Progenitor cell of endocrine pancreas (in vitro differentiated cells): ENCODE results near the gene RGP1. TPM values are rescaled to one million over a fixed set of nuclear protein-coding genes. Genes with fewer than 3 reads are reported as not detected.

ENCODE experiments used
- DNase-seq: peaks from one replicate; pipeline ENCODE4 v3.0.0; 2021; ENCODE audit warnings: low spot score; ENCODE audit not compliant: unreplicated experiment
- H3K27ac Mint-ChIP-seq: 2 replicates; pipeline ENCODE4 v1.8.0; 2021; ENCODE audit warnings: mild to moderate bottlenecking, moderate library complexity, mixed read lengths
- H3K27me3 Mint-ChIP-seq: 2 replicates; pipeline ENCODE4 v1.8.0; 2021; ENCODE audit warnings: mixed read lengths
- H3K36me3 Mint-ChIP-seq: 2 replicates; pipeline ENCODE4 v1.8.0; 2022; ENCODE audit warnings: mixed read lengths; ENCODE audit not compliant: insufficient read depth
- H3K4me1 Mint-ChIP-seq: 2 replicates; pipeline ENCODE4 v1.8.0; 2021; ENCODE audit warnings: low read depth, mixed read lengths
- H3K4me3 Mint-ChIP-seq: 2 replicates; pipeline ENCODE4 v1.8.0; 2021; ENCODE audit warnings: low read depth, mild to moderate bottlenecking, moderate library complexity, mixed read lengths
- H3K9me3 Mint-ChIP-seq: 2 replicates; pipeline ENCODE4 v1.8.0; 2021; ENCODE audit warnings: low read depth, mixed read lengths
- total RNA-seq: library from RNA; stranded (reverse); gene quantifications from 2 replicates; pipeline ENCODE4 v1.2.1, GENCODE V29; 2021
- TF ChIP-seq, protein P1 (sequence below): fragments of 200-600 bp; sonication (generic); IDR thresholded peaks from one replicate; pipeline ENCODE4 v1.5.0; 2021; ENCODE audit warnings: antibody characterized with exemption, mild to moderate bottlenecking; ENCODE audit not compliant: unreplicated experiment

Gene RGP1
- total RNA-seq, 1 donor from 2014 or later: 40.0 TPM

DNA sequence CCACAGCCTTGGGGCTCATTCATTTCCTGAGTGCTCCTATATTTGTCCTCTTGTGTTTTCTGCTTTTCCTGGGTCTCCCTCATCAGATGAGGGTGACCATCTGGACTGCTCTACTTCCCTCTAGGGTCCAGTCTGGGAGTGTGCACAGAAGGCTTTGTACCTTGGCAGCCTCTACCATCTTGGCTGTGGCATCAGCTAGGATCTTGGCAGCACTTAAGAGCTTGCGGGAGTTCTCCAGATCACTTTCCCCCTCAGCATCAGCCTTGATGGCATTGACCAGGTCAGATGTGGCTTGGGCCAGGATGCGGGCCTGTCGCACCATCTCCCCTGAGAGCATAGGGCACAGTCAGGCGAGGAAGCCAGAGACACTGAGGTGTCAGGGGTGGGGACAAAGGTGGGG lies 32.9 kb upstream of the RGP1 start:
- H3K36me3 Mint-ChIP-seq: peaks cover 21% of the 10 kb centered on the region
- DNase-seq: no peak
- H3K9me3 Mint-ChIP-seq: no peaks in the 10 kb centered on the region
- H3K27ac Mint-ChIP-seq: no peak overlapping the region
- no peaks in the 10 kb centered on the region for H3K4me1 Mint-ChIP-seq
- no peak overlapping the region for H3K4me3 Mint-ChIP-seq
- TF ChIP-seq, protein P1, sequence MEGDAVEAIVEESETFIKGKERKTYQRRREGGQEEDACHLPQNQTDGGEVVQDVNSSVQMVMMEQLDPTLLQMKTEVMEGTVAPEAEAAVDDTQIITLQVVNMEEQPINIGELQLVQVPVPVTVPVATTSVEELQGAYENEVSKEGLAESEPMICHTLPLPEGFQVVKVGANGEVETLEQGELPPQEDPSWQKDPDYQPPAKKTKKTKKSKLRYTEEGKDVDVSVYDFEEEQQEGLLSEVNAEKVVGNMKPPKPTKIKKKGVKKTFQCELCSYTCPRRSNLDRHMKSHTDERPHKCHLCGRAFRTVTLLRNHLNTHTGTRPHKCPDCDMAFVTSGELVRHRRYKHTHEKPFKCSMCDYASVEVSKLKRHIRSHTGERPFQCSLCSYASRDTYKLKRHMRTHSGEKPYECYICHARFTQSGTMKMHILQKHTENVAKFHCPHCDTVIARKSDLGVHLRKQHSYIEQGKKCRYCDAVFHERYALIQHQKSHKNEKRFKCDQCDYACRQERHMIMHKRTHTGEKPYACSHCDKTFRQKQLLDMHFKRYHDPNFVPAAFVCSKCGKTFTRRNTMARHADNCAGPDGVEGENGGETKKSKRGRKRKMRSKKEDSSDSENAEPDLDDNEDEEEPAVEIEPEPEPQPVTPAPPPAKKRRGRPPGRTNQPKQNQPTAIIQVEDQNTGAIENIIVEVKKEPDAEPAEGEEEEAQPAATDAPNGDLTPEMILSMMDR: no peak
- H3K27me3 Mint-ChIP-seq: no peaks in the 10 kb centered on the region

DNA sequence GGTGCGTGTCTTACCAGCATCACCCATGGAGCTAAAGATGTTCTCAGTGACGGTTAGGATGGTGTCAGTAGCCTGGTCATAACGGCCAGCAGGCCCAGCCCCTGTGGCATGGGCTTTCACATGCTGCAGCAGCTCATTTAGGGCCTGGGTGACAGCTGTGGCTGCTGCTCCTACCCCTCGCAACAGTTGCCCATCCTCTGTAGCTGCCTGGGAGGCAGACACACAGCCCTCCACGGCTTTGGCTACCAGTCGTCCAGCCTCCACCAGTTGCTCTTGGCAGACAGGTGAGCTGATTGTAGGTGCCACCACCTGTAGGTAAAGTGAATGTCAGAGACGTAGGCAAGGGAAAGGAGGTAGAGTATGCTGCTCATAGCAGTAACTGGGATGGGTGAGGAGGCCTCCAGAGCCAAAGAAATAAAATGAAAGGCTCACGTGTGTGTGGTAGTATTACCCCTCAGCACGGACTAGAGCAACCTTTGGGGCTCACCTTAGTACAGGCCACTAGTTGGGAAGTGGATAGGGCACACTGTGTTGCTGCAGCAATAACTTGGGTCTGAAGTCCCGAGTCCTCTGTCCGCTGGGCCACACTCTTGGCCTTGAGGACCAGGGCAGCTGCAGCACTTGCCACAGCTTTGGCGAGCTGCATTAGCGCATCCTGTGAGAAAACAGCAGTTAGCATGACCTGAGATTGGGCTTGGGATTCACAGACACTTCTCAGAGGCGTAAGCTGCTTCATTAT lies 31.8 kb upstream of the RGP1 start:
- no peak overlapping the region for H3K27ac Mint-ChIP-seq
- no peak overlapping the region for H3K4me3 Mint-ChIP-seq
- H3K9me3 Mint-ChIP-seq: no peaks in the 10 kb centered on the region
- H3K36me3 Mint-ChIP-seq: peaks cover 30% of the 10 kb centered on the region
- TF ChIP-seq, protein P1: no peak
- H3K27me3 Mint-ChIP-seq: no peaks in the 10 kb centered on the region
- no peaks in the 10 kb centered on the region for H3K4me1 Mint-ChIP-seq
- DNase-seq: no peak

DNA sequence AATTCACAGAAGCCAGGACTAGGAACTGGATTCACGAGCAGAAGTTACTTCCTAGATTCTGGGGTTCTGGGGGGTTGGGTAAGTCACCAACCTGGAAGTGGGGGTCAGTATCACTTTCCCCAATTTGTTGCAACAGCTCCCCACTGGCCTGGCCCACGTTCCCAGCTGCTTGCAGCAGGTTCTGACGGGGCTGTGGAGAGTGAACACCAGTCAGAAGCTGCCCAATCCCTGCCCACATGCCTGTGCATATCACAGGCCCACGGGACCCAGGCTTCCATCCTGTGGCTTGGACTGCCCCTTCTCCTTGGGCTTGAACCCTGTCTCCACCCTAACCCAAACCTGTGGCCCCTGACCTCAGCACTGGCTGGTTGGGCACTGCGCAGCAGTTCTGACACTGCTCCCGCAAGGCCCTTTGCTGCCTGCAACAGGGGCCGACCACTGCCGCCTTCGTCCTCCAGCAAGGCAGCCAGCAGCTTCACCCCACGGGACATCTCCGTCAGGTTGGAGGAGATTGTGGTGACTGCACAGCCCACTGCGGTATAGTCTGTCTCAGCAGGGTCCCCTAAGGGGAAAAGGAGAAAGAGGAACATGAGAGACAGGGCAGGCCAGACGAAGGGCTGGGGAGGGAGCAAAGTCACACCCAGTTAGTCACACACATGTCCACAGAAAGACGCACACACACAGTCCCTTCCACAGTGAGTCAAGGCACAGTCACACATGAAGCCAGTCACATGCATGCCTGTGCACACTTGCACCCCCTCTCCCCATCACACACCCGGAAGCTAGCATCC lies 30.2 kb upstream of the RGP1 start:
- Mint-ChIP-seq H3K4me1 (no peaks in the 10 kb centered on the region), H3K27me3 (no peaks in the 10 kb centered on the region), H3K9me3 (no peaks in the 10 kb centered on the region), H3K36me3 (peaks cover 29% of the 10 kb centered on the region), H3K27ac (no peak overlapping the region), H3K4me3 (no peak overlapping the region)
- no peak for DNase-seq
- TF ChIP-seq, protein P1: no peak

DNA sequence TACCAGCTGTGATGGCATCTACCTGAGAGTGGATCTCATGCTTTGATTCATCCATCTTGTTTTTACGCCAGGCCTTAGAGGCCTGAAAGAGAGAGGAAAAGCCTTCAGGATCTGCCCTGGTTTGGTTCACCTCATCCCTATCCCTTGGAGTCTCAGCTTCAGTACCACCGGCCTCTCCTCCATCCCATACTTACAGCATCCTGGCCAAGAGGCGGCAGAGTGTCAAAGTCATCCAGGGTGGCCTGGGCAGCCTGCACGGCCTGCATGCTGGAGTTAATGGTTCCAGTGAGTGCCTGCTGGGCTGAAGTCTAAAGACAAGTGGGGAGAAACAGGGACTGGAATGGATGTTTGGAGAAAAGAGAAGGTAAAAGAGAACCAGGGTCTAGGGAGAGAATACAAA lies 29.5 kb upstream of the RGP1 start:
- TF ChIP-seq, protein P1: no peak
- Mint-ChIP-seq H3K4me3 (no peak overlapping the region), H3K4me1 (no peaks in the 10 kb centered on the region), H3K9me3 (no peaks in the 10 kb centered on the region), H3K27ac (no peak overlapping the region), H3K27me3 (no peaks in the 10 kb centered on the region), H3K36me3 (peaks cover 30% of the 10 kb centered on the region)
- DNase-seq: no peak

DNA sequence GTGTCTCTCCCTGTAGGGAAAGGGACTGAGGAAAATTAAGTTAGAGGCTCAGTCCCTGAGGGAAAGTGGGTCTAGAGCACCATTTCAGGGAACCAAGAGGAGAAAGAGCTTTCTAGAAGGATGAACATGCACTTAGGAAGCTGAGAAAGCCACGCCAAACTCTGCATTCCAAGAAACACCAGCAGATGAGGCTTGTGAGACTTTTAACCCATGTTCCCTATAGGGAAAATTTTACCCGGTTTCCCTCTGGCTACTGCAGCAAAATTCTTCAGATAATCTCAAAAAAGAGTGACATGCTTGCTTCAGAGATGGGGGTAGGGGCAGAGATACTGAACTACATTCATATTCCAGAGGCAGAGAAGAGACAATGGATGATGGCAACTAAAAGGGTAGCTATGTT lies 25.7 kb upstream of the RGP1 start:
- no peaks in the 10 kb centered on the region for H3K9me3 Mint-ChIP-seq
- DNase-seq: no peak
- peaks cover 25% of the 10 kb centered on the region for H3K36me3 Mint-ChIP-seq
- TF ChIP-seq, protein P1: no peak
- peaks cover 4% of the 10 kb centered on the region for H3K4me1 Mint-ChIP-seq
- H3K27me3 Mint-ChIP-seq: no peaks in the 10 kb centered on the region
- no peak overlapping the region for H3K27ac Mint-ChIP-seq
- no peak overlapping the region for H3K4me3 Mint-ChIP-seq
